ENCODE results near the gene INPP5D. TPM values are rescaled to one million over a fixed set of nuclear protein-coding genes. Genes with fewer than 3 reads are reported as not detected.

INPP5D gene
- total RNA-seq, 1 donor from 2014 or later: 5.8 TPM

GRCh38 chr2:233031556-233032500 is 28.3 kb upstream of the INPP5D start:
- intact Hi-C loops (cut with micrococcal nuclease): no loop called here
- no peak for DNase-seq
- no peak for ATAC-seq

- ATAC-seq (no peak), DNase-seq (no peak)
- intact Hi-C loops (cut with micrococcal nuclease): no loop called here
Observed at GRCh38 chr2:233032551-233033320, 27.4 kb upstream of the INPP5D start, which contains the start of gene NEU2. Gene NEU2 (plus strand): TSS chr2:233032672. CDS start chr2:233032672, 0 bp downstream.

GRCh38 chr2:233033672-233034071 is 26.5 kb upstream of the INPP5D start:
- intact Hi-C loops (cut with micrococcal nuclease): no loop called here
- ATAC-seq: no peak
- DNase-seq: no peak

- ATAC-seq (no peak), DNase-seq (no peak)
- intact Hi-C loops (cut with micrococcal nuclease): no loop called here
Observed at GRCh38 chr2:233034091-233034882, 25.9 kb upstream of the INPP5D start.

- ATAC-seq: no peak
- intact Hi-C loops (cut with micrococcal nuclease): no loop called here
- DNase-seq: no peak
Observed at GRCh38 chr2:233035426-233036161, 24.5 kb upstream of the INPP5D start.

- DNase-seq (no peak), ATAC-seq (no peak)
- intact Hi-C loops (cut with micrococcal nuclease): no loop called here
Observed at GRCh38 chr2:233036162-233036838, 23.8 kb upstream of the INPP5D start.

GRCh38 chr2:233037078-233037477 is 23.1 kb upstream of the INPP5D start:
- intact Hi-C loops (cut with micrococcal nuclease): no loop called here
- no peak for DNase-seq
- no peak for ATAC-seq

GRCh38 chr2:233039212-233039845 is 20.8 kb upstream of the INPP5D start:
- intact Hi-C loops (cut with micrococcal nuclease): no loop called here
- ATAC-seq (no peak), DNase-seq (no peak)

GRCh38 chr2:233039846-233040530 is 20.2 kb upstream of the INPP5D start:
- no peak for ATAC-seq
- intact Hi-C loops (cut with micrococcal nuclease): no loop called here
- no peak for DNase-seq

GRCh38 chr2:233040571-233040970 is 19.6 kb upstream of the INPP5D start:
- DNase-seq (no peak), ATAC-seq (no peak)
- intact Hi-C loops (cut with micrococcal nuclease): no loop called here

- DNase-seq: no peak
- no peak for ATAC-seq
- intact Hi-C loops (cut with micrococcal nuclease): no loop called here
Observed at GRCh38 chr2:233041722-233042323, 18.3 kb upstream of the INPP5D start.

GRCh38 chr2:233042549-233042948 is 17.6 kb upstream of the INPP5D start:
- no peak for DNase-seq
- intact Hi-C loops (cut with micrococcal nuclease): no loop called here
- no peak for ATAC-seq

- DNase-seq (no peak), ATAC-seq (no peak)
- intact Hi-C loops (cut with micrococcal nuclease): no loop called here
Observed at GRCh38 chr2:233044974-233045605, 15.1 kb upstream of the INPP5D start.

- no peak for ATAC-seq
- intact Hi-C loops (cut with micrococcal nuclease): no loop called here
- no peak for DNase-seq
Observed at GRCh38 chr2:233047206-233047605, 12.9 kb upstream of the INPP5D start.

- no peak for DNase-seq
- intact Hi-C loops (cut with micrococcal nuclease): no loop called here
- no peak for ATAC-seq
Observed at GRCh38 chr2:233047667-233048066, 12.5 kb upstream of the INPP5D start.

GRCh38 chr2:233048569-233049193 is 11.5 kb upstream of the INPP5D start:
- intact Hi-C loops (cut with micrococcal nuclease): no loop called here
- DNase-seq: no peak
- no peak for ATAC-seq

All from left ventricle myocardium superior (tissue), 1 donor.